Fibroblast of mammary gland (primary cell): ENCODE results near the gene SZRD1.

Source experiments
- DNase-seq: peaks from one replicate; pipeline ENCODE4 v3.0.0-alpha.2; 2010; ENCODE audit warnings: low read depth
- H3K4me3 ChIP-seq: 2 replicates; pipeline ENCODE4 v1.5.1; 2011; ENCODE audit warnings: low read depth, mild to moderate bottlenecking, low read length, moderate library complexity; ENCODE audit not compliant: control insufficient read depth
- CTCF ChIP-seq: conservative IDR thresholded peaks from 2 replicates; pipeline ENCODE4 v1.5.1; 2011; ENCODE audit warnings: low read depth, low read length, inconsistent platforms; ENCODE audit not compliant: control insufficient read depth, insufficient read depth

Gene SZRD1

GRCh38 chr1:16410803-16411202, 43.8 kb downstream of the SZRD1 start:
- no peak for TF ChIP-seq CTCF

GRCh38 chr1:16413191-16413590, 46.1 kb downstream of the SZRD1 start:
- DNase-seq: no peak
- TF ChIP-seq CTCF: no peak
- no peak overlapping the region for H3K4me3 ChIP-seq

More at GRCh38 chr1:16410803-16411202, 43.8 kb downstream of the SZRD1 start:
- DNase-seq: no peak
- no peak overlapping the region for H3K4me3 ChIP-seq

GRCh38 chr1:16418823-16419425, 51.9 kb downstream of the SZRD1 start:
- TF ChIP-seq CTCF: no peak
- H3K4me3 ChIP-seq: no peak overlapping the region

GRCh38 chr1:16420424-16421118, 53.5 kb downstream of the SZRD1 start:
- no peak overlapping the region for H3K4me3 ChIP-seq
- TF ChIP-seq CTCF: no peak
- no peak for DNase-seq

More at GRCh38 chr1:16418823-16419425, 51.9 kb downstream of the SZRD1 start:
- peak; percentile 24 for DNase-seq

GRCh38 chr1:16421201-16421600, 54.2 kb downstream of the SZRD1 start:
- TF ChIP-seq CTCF: no peak
- H3K4me3 ChIP-seq: no peak overlapping the region
- DNase-seq: no peak

- H3K4me3 ChIP-seq: no peak overlapping the region
- DNase-seq: no peak
- no peak for TF ChIP-seq CTCF
Measured at GRCh38 chr1:16422041-16422440, 55.0 kb downstream of the SZRD1 start.
